LHCN-M2 (cell line): ENCODE data around the gene SGCE. TPM values are rescaled to one million over a fixed set of nuclear protein-coding genes. Genes with fewer than 3 reads are reported as not detected.

Experiments used
- DNase-seq: peaks from one replicate; pipeline ENCODE4 v3.0.0-alpha.2; 2012; ENCODE audit warnings: low read depth
- total RNA-seq: library from RNA; depleted of rRNA; stranded (reverse); fragments of >200 nt; gene quantifications from 2 replicates; pipeline ENCODE4 v1.2.3, GENCODE V29; 2014; rRNA removed

Gene SGCE
- total RNA-seq, 1 experiment from 2014 or later = 138 TPM

GRCh38 chr7:94571816-94572215 lies 84.1 kb downstream of the SGCE start:
- DNase-seq = no peak

- DNase-seq = no peak
Observed at GRCh38 chr7:94567396-94567795, 88.5 kb downstream of the SGCE start.

GRCh38 chr7:94565247-94565894 lies 90.6 kb downstream of the SGCE start:
- no peak for DNase-seq

DNA sequence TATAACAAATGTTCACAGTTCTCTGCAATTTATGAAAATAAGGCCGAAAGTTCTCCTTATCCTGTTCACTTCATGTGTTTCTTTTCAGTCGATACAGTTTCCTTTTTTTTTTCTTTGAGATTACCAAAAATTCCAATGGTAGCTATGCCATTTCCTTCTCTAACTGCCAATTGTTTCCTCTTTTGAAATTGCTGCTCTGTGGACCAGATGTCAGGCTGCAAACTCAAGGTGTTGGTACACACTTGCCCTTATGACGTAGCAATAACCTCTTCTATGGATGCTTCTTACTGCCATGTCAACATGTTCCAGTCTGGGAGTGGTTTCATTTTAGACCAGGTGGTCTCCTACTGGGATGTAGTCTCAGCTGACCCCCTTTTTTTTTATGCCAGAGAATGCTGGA lies 93.4 kb downstream of the SGCE start:
- DNase-seq = no peak

DNA sequence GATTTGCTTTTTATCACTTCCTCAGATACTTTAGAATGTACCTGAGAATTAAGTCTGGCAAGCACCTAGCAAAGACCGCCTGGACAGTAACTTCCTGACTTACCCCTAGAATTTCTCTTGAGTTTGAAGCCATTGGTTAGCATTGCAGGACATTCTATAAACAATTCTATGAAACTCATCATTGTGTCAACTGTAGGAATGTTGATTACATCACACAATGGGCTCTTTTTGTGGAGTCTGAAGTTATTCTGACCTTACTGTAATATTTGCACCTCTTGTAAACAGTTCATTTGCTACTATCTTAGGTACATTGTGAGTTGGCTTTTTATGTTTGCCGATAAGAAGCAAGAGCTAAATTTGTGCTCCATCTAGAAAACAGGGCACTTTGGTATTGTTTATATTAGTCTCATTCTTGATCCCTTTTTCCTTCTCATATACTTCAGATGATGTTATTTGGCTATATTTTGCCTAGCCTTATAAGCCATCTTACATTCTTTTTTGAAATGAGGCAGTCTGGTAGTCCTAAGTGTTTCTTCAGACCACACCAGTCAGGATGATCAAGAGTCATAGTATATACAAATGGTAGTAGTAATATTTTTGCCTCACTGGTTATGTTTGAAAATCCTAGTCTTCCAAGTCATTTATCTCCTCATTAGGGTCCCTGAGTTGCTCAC lies 94.0 kb downstream of the SGCE start:
- peak; percentile 33 for DNase-seq

DNA sequence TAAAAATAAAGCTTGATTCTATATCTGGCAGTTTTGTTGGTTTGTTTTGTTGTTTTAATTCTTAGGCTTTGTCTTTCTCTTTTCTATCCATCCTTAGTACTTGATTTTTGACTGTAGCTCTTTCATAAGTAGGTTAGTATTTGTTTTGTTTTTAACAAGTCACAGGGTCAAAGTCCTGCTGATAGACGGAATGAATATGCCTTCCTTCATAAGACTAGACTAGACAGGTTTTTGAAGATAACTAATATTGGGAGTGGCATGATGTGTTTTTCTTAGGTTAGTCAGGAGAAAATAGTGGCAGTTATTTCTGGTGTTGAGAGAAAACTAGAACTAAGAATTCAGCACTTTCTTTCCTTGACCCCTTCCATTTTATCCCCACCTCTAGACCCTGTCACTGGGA lies 96.0 kb downstream of the SGCE start:
- no peak for DNase-seq

DNA sequence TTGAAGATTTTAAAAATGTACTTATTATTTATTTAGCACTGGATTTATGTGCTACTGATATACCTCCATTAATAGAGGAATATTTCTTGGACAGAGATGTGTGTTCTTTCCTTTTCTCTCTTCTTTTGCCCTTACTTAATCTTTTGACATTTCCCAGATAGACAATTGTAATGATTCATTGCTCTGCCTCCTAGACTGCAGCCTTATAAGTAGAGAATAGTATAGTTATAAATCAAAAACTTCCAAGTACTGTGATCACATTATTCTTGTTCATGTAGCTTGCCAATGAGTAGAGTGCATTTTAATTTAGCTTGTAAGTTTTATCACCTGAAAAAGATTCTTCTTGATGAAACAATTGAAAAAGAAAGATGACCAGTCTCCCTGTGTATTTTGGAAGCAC lies 98.7 kb downstream of the SGCE start:
- DNase-seq = no peak

- DNase-seq = no peak
Observed at GRCh38 chr7:94556028-94556427, 99.9 kb downstream of the SGCE start.

DNA sequence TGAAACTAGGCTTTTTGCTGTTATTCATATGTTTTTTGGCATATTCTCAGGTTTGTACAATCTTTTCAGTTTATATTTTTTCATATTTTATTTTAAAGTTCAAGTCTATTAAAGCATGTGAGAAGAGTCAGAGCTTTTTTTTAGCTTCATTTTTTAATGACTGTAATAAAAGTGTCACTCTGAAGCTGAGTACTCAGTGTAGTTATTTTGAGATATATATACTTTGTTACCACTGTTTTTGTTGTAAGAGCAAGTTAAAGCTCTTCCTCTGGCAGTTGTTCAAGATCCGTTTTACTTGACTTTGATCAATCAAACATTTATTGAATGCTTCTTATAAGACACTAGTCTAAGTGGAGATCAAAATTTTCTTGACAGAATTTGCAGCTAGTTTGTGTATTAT lies 108.8 kb downstream of the SGCE start:
- DNase-seq = no peak

DNA sequence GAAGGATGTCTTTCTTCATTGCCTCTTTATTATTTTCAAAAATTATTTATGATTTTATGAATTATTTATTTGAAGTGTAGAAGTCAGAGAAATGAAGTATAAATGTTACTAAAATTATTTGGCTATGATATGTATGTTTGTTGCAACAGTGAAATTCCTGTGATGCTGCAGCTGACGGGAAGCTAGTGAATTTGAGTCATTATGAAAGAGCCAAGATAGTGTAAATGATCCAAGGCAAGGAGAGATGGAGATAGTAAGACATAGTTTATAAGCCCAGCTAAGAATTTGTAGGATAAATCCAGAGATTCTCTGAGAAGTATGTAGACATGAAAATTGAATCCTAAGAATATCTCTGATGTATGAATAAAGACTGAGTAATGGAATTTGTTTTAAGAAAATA lies 115.5 kb downstream of the SGCE start:
- DNase-seq = peak; percentile 13

Other genes starting within 250 kb of the SGCE start
- 36.9 and 42.0 TPM in 2 replicates for gene CASD1, start 146.3 kb downstream of the SGCE start, total RNA-seq